KG1 (cell line): ENCODE measurements around the gene CRYBG1.
"Not testable (repeated sequence)": the region's sequence is repeated elsewhere in the genome, so short reads cannot be mapped to it uniquely, and the experiment has no call there.

Source experiments
- DNase-seq: peaks from one replicate; lab custom pipeline; 2025; lab: John Stamatoyannopoulos, UW

CRYBG1 gene

DNA sequence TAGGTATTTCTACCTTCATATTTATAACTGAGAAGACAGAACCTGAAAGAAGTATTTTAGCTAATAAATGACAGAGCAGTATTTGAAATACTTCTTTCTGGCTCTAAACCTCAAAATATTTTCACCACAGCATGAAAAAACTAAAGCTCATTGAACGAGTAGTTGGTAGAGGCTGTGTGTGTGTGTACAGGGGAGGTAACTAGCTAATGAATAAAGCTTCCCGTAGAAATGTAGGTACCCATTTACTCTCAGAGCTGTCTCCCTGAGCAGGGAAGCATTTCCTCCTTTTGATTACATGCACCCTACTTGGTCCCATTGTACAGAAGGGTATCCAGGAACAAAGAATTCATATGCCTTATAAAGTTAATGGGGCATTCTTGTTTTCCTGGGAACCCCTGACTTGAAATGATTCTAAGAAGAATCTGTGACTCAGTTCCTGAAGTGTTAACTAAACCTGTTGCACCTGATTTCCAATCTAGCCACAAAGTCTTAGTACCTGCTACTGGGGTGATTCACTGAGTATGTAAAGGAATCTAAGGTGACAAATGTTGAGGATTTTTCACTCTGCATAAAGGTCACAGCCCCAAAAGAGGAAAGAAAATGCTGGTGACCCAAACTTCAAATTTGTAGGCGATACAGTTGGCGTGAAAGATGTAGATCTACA is 12.5 kb downstream of the CRYBG1 start:
- no peak for DNase-seq

DNA sequence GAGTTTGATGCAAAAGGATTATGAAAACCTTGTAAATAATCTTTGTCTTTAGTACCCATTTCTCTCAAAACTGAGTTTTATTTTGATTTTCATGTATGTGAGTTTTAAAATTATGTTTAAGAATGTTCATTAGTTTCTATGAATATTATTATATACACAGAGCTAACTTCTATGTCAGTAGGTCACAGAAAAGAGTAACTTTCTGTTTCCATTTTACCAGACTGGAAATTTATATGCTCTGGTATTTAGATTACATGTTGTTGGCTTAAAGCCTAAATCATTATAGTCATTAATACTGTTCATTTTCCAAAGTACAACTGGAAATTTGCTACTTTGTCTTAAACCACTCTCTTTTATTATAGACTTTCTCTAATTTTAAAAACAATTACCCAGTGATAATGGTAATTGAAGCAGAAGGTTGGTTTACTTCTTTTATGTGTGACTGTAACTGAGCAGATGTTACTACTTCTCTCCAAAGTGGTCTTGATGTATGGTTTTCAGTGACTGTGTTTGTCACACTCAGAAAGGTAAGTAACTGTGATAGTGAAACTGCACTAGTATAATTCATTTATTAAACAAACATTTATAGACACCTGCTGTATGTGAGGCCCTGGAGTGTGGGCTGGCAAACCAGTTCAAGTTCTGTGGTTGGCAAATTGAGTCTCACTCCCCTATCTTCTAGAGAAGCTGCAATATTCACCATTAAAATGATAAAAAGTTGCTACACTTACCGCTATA is 13.2 kb downstream of the CRYBG1 start:
- DNase-seq: no peak

DNA sequence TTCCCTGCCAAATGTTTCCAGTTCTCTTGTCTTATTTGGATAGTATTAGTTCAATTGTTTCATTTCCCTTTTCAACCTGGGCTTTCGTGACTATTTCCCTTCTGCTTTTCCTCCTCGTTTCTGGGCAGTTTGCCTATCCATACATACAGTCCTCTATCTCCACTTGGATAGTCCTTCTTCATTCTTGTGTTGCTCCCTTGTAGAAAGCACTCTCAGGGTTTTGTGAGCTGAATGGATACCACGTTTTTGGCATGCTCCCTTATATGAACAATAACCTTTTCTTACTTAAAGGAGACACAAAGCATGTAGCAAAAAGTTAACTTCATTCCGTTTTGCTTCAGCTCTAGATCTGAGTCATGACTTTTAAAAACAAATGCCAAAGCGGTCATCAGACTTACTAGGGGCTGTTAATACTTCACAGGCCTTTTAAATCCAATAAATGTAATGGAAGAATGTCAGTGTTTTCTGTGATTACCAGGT is 16.6 kb downstream of the CRYBG1 start:
- DNase-seq: no peak

GRCh38 chr6:106379951-106380350 is 19.4 kb downstream of the CRYBG1 start:
- no peak for DNase-seq

DNA sequence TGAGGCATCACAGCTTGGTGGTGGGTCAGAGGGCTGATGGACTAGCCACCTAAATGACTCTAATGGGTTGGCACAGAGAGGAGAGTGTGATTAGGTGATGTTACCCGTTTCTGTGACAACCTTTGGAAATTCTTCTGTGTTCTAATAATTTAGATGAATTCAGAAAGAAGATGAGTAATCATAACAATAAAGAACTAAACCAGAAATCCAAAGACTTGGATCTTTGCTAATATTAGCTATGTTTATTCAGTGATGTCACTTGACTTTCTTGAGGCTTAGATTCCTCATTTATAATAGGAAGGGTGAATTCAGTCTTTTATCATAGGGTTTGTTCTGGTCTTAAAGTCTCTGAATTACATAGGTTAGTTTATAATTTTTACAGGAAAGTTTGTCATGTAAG is 19.9 kb downstream of the CRYBG1 start:
- DNase-seq: no peak

DNA sequence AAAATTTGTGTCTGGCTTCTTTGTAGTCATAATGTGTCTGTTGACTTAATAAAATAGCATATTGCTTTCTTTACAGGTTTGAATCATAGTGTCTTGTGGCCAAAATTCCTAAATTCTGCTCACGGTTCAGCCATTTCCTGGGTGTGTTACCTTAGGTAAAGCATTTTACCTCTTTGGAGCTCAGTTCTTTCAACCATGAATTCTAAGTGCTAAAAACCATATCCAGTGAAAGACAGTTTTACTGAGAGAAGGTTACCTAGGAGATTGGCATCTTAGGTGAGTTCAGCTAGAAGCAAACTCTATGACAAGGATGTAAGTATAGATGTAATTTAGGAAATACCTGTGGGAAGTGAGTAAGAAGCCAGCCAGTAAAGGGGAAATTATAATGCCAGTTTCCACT is 20.7 kb downstream of the CRYBG1 start:
- DNase-seq: no peak

- DNase-seq: no peak
These were observed 21.4 kb downstream of the CRYBG1 start for GRCh38 chr6:106381881-106382280.

GRCh38 chr6:106383573-106383972 is 23.1 kb downstream of the CRYBG1 start:
- DNase-seq: no peak

DNA sequence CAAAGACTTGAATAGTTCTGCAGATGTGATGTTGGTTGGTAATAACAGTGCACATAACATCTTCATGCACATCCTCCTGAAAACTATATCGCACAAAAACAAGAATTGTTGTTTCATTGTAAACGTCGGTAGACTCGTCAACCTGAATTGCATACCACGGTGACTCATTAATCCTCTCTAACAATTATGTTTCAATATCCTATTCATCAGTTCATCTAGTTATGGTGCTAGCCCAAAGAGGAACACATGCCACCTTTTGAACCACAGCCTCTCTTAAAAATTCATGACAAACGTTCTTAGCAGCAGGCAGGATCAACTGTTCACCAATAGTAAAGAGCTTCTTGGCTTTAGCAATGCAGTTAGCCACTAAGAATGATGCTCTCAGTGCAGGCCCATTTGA is 25.0 kb downstream of the CRYBG1 start:
- no peak for DNase-seq

- DNase-seq: no peak
These were observed 27.4 kb downstream of the CRYBG1 start for GRCh38 chr6:106387875-106388274.

- DNase-seq: no peak
These were observed 29.6 kb downstream of the CRYBG1 start for GRCh38 chr6:106390088-106390487.

DNA sequence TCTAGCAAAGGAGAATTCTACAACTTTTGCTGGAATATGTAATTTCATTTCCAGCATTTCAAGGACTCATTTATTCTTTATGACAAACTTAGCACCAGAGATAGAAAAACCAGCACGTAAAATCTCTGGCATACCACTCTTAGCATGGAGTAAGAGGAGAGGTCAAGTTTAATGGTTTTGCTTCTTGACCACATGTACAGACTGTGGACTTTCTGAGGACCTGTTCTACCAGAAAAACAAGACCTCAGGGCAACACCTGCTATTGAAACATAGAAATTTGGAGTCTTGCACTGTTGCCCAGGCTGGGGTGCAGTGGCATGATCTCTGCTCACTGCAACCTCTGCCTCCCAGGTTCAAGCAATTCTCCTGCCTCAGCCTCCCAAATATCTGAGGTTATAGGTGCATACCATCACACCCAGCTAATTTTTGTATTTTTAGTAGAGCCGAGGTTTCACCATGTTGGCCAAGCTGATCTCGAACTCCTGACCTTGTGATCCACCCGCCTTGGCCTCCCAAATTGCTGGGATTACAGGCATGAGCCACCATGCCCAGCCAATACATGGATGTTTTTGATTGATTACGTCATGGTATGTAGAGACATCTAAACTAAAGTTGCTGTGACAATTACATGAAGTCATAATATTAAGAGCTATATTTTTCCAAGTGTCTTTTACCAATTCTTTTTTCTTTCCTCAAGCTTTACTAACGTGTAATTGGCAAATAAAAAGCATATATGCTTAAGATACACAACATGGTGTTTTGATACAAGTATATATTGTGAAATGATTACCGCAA is 36.1 kb downstream of the CRYBG1 start:
- no peak for DNase-seq

GRCh38 chr6:106397431-106397830 is 36.9 kb downstream of the CRYBG1 start:
- DNase-seq: no peak

GRCh38 chr6:106398621-106399020 is 38.1 kb downstream of the CRYBG1 start:
- DNase-seq: no peak

GRCh38 chr6:106405044-106405443 is 44.5 kb downstream of the CRYBG1 start:
- DNase-seq: not testable (repeated sequence)

DNA sequence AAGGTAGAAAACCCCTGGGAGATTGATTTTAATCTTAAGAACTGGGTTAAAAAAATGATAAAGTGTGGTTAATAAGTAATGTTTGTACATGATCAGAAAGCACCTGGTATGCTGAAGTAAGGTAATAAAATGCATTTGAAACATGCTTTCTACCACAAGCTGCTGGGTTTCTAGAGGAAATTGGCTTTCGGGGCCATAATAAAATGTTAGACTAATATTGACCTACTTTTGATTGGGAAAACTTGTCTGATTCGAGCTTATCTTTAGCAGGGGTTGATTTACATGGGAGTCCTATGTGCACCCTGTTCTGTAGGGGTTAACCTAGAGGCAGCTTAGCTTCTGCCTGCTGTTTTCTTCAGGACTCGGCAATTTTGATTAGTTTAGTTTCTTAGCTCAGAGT is 50.5 kb downstream of the CRYBG1 start:
- no peak for DNase-seq

DNA sequence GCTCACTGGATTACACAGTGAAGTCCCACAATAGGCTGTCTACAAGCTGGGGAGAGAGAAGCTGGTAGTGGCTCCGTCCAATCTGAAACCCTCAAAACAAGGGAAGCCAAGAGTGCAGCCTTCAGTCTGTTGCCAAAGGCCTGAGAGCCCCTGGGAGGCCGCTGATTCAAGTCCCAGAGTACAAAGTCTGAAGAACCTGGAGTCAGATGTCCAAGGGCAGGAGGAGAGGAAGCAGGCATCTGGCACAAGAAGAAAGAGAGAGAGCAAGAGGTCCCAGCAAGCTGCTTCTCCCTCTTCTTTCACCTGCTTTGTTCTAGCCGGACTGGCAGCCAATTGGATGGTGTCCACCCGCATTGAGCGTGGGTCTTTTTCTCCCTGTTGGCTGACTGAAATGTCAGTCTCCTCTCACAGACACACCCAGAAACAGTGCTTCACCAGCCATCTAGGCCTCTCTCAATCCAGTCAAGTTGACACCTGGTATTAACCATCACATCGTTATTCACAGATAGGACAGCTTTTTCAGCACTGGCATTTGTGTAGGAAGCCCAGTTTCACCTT is 51.2 kb downstream of the CRYBG1 start:
- DNase-seq: no peak

GRCh38 chr6:106413016-106413415 is 52.5 kb downstream of the CRYBG1 start:
- no peak for DNase-seq

DNA sequence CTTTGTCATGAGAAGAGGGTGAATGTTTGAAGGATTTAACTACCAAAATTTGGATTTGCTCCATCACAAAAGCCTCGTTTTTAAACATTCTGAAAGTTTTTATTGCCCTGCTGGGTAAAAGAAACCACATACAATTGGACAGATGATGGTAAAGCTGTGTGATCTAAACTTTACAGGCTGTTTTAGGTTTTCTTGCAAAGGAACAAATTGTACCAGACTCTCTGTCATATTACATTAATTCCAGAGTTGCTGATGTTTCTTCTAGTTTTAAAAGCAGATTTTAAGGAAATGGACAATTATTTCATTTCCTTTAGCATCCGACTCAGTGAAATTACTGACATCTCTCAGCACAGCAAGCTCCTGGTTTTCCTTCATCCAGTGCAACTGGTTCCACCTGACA is 53.2 kb downstream of the CRYBG1 start:
- DNase-seq: no peak

DNA sequence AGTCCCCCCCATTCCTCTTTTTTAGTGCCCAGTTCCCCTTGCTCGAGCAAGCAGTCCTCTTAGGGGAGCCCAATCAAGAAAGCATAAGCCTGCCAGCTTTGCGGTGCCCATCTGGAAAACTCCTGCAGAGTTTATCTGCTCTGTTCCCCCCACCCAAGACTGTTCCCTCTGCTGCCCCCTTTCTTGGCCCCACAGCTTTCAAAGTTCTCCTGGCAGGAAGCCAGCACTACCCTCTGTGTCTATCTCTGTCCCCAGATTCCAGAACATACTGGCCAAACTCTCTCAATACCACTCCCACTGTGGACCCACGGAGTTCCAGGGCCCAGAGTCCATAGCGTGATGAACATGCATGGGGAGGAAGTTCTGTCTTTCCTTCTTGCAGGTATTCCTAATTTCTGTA is 55.4 kb downstream of the CRYBG1 start:
- DNase-seq: no peak

DNA sequence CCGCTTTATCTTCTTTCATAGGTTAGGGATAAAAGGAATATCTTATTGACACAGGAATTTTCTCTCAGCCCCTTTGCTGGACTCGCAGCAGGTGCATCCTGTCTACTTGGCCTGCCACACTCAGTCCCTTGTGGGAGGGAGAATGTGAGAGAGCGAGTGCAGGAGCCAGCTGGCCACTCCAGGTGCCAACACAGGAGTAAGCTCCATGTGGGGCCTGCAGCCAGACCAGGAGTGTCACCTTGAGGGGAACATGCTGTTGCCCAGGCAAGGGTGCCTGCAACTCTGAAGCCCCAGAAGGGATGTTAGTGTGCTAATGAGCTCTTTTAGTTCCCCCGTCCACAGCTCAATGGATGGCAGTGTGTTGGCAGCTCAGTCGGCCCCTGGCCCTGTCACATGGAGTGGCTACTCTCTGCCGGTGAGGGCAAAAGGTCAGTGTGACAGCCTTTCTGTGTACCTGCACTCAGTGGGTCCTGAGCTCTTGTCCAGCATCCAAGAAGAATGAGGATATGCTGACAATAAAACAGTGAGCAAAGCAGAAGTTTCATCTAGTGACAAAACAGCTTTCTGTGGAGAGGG is 57.1 kb downstream of the CRYBG1 start:
- no peak for DNase-seq
